ENCODE measurements around the gene RBPJ. TPM values are rescaled to one million over a fixed set of nuclear protein-coding genes. Genes with fewer than 3 reads are reported as not detected.

Gene RBPJ
- polyA plus RNA-seq, 1 experiment = 218 TPM

GRCh38 chr4:26482508-26483462, 162.0 kb downstream of the RBPJ start:
- Histone ChIP-seq H3K9me3 (ENCODE audit: control insufficient read depth, insufficient read depth, low read length) (peaks cover 4% of the 10 kb centered on the region; the same call in 1 of the 2 replicates), H3K27ac (ENCODE audit: low read depth, low read length) (no peak overlapping the region), H3K4me3 (ENCODE audit: low read depth, low read length) (no peak overlapping the region), H3K27me3 (ENCODE audit: control insufficient read depth, insufficient read depth, low read length) (peaks cover 2% of the 10 kb centered on the region)
- TF ChIP-seq CTCF (IDR thresholded peaks at IDR 0.05; ENCODE audit: low read depth, low read length) = no peak
- CTCF ChIA-PET = interaction anchor here (1.1 to 1.9 kb wide), 3 partner anchors 22 to 24 kb away, joined by 3 to 6 read pairs (median 4); no protein-coding TSS in a partner anchor
- POLR2A ChIA-PET = no interaction called here
- DNase-seq (ENCODE audit: low read depth, low spot score) = no peak

GRCh38 chr4:26484032-26484515, 163.3 kb downstream of the RBPJ start:
- TF ChIP-seq CTCF (IDR thresholded peaks at IDR 0.05; ENCODE audit: low read depth, low read length) = no peak
- ChIA-PET CTCF (interaction anchor here (1.1 to 1.9 kb wide), 3 partner anchors 22 to 26 kb away, joined by 3 to 6 read pairs (median 4); no protein-coding TSS in a partner anchor), POLR2A (interaction anchor here (1.0 kb wide), 1 partner anchor 84 kb away, joined by 8 read pairs; no protein-coding TSS in a partner anchor)
- Histone ChIP-seq H3K9me3 (ENCODE audit: control insufficient read depth, insufficient read depth, low read length) (peaks cover 4% of the 10 kb centered on the region; the same call in 1 of the 2 replicates), H3K27ac (ENCODE audit: low read depth, low read length) (no peak overlapping the region), H3K27me3 (ENCODE audit: control insufficient read depth, insufficient read depth, low read length) (peaks cover 12% of the 10 kb centered on the region), H3K4me3 (ENCODE audit: low read depth, low read length) (no peak overlapping the region)
- DNase-seq (ENCODE audit: low read depth, low spot score) = no peak

GRCh38 chr4:26484516-26484915, 163.7 kb downstream of the RBPJ start:
- no peak for TF ChIP-seq CTCF (IDR thresholded peaks at IDR 0.05; ENCODE audit: low read depth, low read length)
- DNase-seq (ENCODE audit: low read depth, low spot score) = no peak
- no peak overlapping the region for H3K4me3 ChIP-seq (ENCODE audit: low read depth, low read length)
- peaks cover 4% of the 10 kb centered on the region; the same call in 1 of the 2 replicates for H3K9me3 ChIP-seq (ENCODE audit: control insufficient read depth, insufficient read depth, low read length)
- CTCF ChIA-PET = interaction anchor here (1.1 to 1.2 kb wide), 3 partner anchors 22 to 26 kb away, joined by 3 to 4 read pairs (median 4); no protein-coding TSS in a partner anchor
- POLR2A ChIA-PET = interaction anchor here (1.0 kb wide), 1 partner anchor 83 kb away, joined by 8 read pairs; no protein-coding TSS in a partner anchor
- no peak overlapping the region for H3K27ac ChIP-seq (ENCODE audit: low read depth, low read length)
- peaks cover 14% of the 10 kb centered on the region for H3K27me3 ChIP-seq (ENCODE audit: control insufficient read depth, insufficient read depth, low read length)

Other genes starting within 250 kb of the RBPJ start
- gene CCKAR, start 169.5 kb downstream of the RBPJ start, polyA plus RNA-seq (2011; rRNA removed) = 0.10 and 0.27 TPM in 2 replicates